Measurements from ENCODE around the gene HSD3B2. TPM values are rescaled to one million over a fixed set of nuclear protein-coding genes. Genes with fewer than 3 reads are reported as not detected.

HSD3B2 gene
- total and polyA plus RNA-seq, 2 of the 13 experiments (the other 11 are each of a cell fraction or from before 2014, with no cell fraction given) = 0.20 TPM; not detected in 1

- no peak for TF ChIP-seq LRRFIP1 (CRISPR knock-in tag; conservative IDR thresholded peaks at IDR 0.05)
- no peak for TF ChIP-seq MEIS2 (CRISPR knock-in tag; IDR thresholded peaks at IDR 0.05)
- no peak for TF ChIP-seq ZNF615 (CRISPR knock-in tag; IDR thresholded peaks at IDR 0.05; ENCODE audit: borderline replicate concordance)
- TF ChIP-seq, protein P1, sequence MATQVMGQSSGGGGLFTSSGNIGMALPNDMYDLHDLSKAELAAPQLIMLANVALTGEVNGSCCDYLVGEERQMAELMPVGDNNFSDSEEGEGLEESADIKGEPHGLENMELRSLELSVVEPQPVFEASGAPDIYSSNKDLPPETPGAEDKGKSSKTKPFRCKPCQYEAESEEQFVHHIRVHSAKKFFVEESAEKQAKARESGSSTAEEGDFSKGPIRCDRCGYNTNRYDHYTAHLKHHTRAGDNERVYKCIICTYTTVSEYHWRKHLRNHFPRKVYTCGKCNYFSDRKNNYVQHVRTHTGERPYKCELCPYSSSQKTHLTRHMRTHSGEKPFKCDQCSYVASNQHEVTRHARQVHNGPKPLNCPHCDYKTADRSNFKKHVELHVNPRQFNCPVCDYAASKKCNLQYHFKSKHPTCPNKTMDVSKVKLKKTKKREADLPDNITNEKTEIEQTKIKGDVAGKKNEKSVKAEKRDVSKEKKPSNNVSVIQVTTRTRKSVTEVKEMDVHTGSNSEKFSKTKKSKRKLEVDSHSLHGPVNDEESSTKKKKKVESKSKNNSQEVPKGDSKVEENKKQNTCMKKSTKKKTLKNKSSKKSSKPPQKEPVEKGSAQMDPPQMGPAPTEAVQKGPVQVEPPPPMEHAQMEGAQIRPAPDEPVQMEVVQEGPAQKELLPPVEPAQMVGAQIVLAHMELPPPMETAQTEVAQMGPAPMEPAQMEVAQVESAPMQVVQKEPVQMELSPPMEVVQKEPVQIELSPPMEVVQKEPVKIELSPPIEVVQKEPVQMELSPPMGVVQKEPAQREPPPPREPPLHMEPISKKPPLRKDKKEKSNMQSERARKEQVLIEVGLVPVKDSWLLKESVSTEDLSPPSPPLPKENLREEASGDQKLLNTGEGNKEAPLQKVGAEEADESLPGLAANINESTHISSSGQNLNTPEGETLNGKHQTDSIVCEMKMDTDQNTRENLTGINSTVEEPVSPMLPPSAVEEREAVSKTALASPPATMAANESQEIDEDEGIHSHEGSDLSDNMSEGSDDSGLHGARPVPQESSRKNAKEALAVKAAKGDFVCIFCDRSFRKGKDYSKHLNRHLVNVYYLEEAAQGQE (IDR thresholded peaks at IDR 0.05; ENCODE audit: borderline replicate concordance in 1 of 2, low read depth in 1 of 2, low read length in 2 of 2) = no peak
- TF ChIP-seq JARID2 (CRISPR knock-in tag; IDR thresholded peaks at IDR 0.05; ENCODE audit: insufficient replicate concordance) = no peak
Measured at GRCh38 chr1:119379117-119379516, 35.8 kb upstream of the HSD3B2 start (continued).

GRCh38 chr1:119380304-119380703 lies 34.6 kb upstream of the HSD3B2 start:
- Histone ChIP-seq H3K36me3 (replicated peaks in 1 of 2; ENCODE audit: control insufficient read depth in 1 of 2, insufficient read depth in 2 of 2, low read length in 2 of 2) (no peaks in the 10 kb centered on the region), H3K9me3 (ENCODE audit: low read length) (no peaks in the 10 kb centered on the region), H2AFZ (ENCODE audit: low read length) (no peak overlapping the region), H3K4me3 (replicated peaks in 1 of 3; ENCODE audit: insufficient read depth in 1 of 3, low read depth in 2 of 3, low read length in 3 of 3) (no peak overlapping the region), H3K4me1 (ENCODE audit: insufficient read depth, low read length) (peaks cover 22% of the 10 kb centered on the region), H3K27me3 (ENCODE audit: control insufficient read depth in 1 of 2, insufficient read depth in 2 of 2, low read length in 2 of 2) (no peaks in the 10 kb centered on the region), H3K9ac (ENCODE audit: insufficient read depth, low read depth, low read length) (no peak overlapping the region), H3K27ac (ENCODE audit: extremely low read length, insufficient read depth, low read length) (no peak overlapping the region), H4K20me1 (ENCODE audit: insufficient read depth, low read length) (no peaks in the 10 kb centered on the region), H3K4me2 (ENCODE audit: low read depth, low read length) (no peak overlapping the region), H3K79me2 (ENCODE audit: insufficient read depth, low read length) (no peaks in the 10 kb centered on the region)
- WGBS (ENCODE audit: low lambda C conversion rate) = 2% methylated on average over 2 of the region's 2 CpGs
- CTCF ChIA-PET (ENCODE audit: low intra/inter-chr PET ratio, low total read pairs) = no interaction called here
- POLR2A ChIA-PET = no interaction called here
- intact Hi-C loops (cut with micrococcal nuclease; ENCODE audit: unreplicated experiment) = no loop called here
- no peak for FAIRE-seq
- no peak for DNase-seq (ENCODE audit: low spot score)
- no TSS peak for BruUV-seq (replicated peaks)
- no peak for ATAC-seq
- in situ Hi-C loops (cut with HindIII; ENCODE audit: extremely low pct_ligation_motif_present, low pct_unique_long_range_greater_than_20kb) = no loop called here
- TF ChIP-seq EP300 (IDR thresholded peaks at IDR 0.05; ENCODE audit: low read depth in 2 of 2, low read length in 2 of 2) = no peak
- no peak for TF ChIP-seq EP300 (CRISPR knock-in tag; IDR thresholded peaks at IDR 0.05; ENCODE audit: borderline replicate concordance)
- no peak for TF ChIP-seq NR2C2 (CRISPR knock-in tag; IDR thresholded peaks at IDR 0.05; ENCODE audit: borderline replicate concordance)
- no peak for TF ChIP-seq ZNF639 (CRISPR knock-in tag; conservative IDR thresholded peaks at IDR 0.05)
- no peak for TF ChIP-seq ARID2 (CRISPR knock-in tag; IDR thresholded peaks at IDR 0.05; ENCODE audit: borderline replicate concordance)
- no peak for TF ChIP-seq HIVEP1 (CRISPR knock-in tag; IDR thresholded peaks at IDR 0.05)
- TF ChIP-seq ZBTB43 (CRISPR knock-in tag; conservative IDR thresholded peaks at IDR 0.05) = no peak
- no peak for TF ChIP-seq FIP1L1 (IDR thresholded peaks at IDR 0.05; ENCODE audit: borderline replicate concordance, insufficient read depth, low read depth, low read length)
- no peak for TF ChIP-seq GLI4 (CRISPR knock-in tag; IDR thresholded peaks at IDR 0.05; ENCODE audit: borderline replicate concordance)

All from HepG2 (cell line).